Measurements from ENCODE around the gene PSMA7.
A peak's percentile ranks its signal among the peaks of the same experiment; 100 is the strongest.

Gene PSMA7

DNA sequence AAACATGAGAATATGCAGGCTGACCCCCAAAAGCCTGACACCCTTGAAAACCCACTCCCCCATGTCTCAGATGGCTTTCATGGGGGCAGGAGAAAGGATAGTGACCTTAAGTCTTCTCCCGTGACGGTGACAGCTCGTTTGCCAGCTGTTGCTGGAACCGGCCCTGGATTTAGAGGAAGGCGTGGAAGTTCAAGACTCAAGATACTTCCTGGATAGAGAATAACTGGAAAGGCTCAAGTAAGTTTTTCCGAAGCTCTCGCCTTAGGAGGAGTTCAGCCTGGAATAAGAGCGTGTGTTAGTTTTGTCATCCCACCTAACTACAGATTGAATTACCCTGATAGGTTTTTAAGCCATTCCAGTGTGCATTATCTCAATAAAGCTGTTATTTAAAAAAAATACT, 28.1 kb upstream of the PSMA7 start:
- DNase-seq: no peak

DNA sequence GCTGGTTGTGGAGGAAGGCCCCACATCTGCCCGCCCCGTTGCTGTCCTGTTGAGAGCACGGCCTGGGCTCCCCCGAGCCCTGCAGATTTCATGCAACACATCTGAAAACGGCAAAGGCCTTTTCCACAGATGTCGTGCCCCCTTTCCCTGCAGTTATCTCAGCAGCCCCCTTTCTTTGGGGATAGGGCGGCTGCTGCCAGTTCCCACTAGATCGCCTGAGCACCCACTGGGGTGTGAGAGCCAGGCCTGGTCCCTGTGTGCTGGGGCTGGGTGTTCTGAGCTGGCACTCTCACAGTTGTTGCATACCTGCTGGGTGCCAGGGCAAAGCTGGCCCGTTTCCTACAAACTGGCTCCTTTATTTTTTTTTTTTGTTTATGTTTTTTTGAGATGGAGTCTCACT, 27.3 kb upstream of the PSMA7 start:
- no peak for DNase-seq

GRCh38 chr20:62168890-62169435, 25.8 kb upstream of the PSMA7 start:
- no peak for DNase-seq

GRCh38 chr20:62168061-62168460, 24.9 kb upstream of the PSMA7 start:
- no peak for DNase-seq

GRCh38 chr20:62167474-62167873, 24.3 kb upstream of the PSMA7 start:
- no peak for DNase-seq

DNA sequence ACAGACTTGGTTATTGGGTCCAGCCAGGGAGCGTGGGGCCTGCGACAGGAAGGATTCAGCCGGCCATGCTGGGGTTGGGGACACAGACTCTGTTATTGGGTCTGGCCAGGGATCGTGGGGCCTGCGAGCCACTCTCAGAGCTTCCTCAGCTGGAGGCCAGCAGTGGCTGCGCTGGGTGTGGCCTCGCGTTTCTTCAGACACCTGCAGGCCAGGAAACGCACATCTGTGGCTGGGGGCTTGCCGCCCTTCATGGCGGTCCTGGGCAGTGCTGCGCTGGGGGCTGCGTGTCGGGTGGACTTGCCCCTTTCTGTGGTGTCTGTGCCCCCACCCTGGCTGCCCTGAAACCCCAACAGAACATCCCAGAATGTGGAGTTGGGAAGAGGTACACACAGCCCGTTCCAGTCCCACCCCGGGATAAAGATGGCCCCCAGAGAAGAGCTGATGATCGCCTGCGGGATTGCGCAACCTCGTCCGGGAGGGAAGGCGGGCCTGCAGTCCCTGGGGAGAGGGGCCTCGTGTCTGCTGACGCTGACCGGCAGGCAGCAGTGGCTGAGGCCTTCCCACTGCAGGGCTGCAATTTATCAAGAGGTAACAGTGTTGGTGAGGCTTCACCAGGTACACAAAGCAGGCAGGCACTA, 22.7 kb upstream of the PSMA7 start:
- DNase-seq: no peak

- no peak for DNase-seq
Observed at GRCh38 chr20:62164879-62165761, 21.9 kb upstream of the PSMA7 start.

DNA sequence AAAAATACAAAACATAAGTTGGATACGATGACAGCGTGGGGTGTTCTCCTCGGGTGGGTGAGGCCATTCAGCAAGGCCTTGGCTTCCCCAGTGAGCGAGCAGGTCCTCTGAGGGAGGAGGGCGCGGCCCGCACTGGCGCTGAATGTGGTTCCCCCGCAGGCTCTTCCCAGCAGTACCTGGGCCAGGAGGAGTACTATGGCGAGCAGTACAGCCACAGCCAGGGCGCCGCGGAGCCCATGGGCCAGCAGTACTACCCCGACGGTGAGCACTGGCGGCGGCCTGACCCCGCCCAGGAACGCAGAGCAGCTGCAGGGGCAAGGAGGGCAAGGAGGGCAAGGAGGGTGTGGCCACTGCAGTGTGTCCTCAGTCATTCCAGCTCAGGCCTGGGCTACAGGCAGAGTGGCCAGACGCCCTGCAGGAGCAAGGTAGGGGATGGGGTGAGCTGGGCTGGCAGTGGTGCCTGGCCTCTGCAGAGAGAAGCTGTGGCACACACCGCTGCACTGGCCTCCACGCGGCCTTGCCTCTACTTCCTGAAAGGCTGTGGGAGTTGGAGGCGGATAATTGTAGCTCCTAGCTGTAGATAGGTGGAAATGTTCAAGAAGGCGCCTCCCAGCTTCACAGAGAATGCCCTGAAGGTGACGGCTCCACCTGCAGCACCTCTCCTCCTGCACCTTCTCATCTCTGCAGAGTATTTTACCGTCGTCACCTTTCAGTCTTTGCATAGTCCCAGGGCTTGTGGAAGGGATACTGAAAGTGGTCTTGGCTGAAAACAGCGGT, 21.0 kb upstream of the PSMA7 start:
- DNase-seq: no peak

DNA sequence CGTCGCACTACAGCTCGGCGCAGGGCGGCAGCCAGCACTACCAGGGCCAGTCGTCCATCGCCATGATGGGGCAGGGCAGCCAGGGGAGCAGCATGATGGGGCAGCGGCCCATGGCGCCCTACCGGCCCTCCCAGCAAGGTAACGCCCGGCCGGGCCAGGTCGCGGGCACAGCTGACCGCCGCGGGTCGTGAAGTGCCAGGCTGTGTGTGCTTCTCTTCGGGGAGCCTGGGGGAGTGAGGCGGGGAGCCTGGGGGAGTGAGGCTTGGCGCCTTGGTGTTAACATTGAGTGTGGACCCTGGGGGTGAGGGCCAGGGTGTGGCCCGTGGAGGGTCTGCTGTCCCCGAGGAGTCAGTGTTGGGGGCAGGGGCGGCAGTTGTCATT, 20.3 kb upstream of the PSMA7 start:
- DNase-seq: no peak

DNA sequence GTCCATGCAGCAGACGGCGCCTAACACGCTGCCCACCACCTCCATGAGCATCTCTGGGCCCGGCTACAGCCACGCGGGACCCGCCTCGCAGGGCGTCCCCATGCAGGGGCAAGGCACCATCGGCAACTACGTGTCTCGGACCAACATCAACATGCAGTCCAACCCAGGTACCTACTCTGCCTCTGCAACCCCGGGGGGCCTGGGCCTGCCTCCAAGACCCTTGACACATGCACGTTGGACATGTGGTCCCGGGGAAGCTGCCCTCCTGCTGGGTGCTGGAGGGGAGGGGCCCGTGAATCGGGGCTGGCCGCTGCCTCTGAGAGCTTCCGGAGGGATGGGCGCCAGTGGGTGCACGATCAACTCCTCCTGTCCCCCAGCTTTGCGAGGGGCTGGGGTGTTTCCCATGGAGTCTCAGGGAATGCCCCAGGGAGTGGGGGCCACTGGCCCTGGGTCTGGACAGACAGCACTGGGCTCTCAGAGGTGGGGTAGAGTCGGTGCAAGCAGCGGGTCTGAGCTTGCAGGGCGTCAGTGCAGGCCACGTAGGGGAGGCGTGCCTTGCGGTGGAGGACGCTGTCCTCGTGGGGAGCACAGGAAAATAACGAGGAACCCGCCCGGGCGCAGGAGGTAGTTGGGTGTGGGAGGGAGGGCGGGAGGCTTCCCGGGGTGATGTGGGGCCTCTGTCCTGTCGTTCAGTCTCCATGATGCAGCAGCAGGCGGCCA, 19.7 kb upstream of the PSMA7 start:
- no peak for DNase-seq

- no peak for DNase-seq
Observed at GRCh38 chr20:62161347-62161746, 18.2 kb upstream of the PSMA7 start.

DNA sequence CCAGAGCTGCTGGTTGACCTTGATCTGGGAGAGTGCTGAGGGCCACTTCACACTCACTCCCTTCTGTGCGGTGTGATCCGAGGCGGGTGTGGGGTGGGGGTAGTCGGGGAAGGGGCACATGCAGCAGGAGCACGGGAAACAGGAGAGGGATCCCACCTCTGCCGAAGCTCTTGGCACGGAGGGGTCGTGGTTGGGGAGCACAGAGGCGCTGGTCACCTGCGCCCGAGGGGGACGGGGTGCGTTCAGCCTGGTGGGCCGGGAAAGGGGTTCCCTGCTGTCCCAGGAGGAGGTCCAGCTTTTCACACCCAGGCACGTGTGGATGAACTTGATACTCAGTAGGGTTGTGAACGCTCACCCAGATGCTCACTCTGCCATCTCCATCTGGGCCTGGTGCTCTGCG, 17.7 kb upstream of the PSMA7 start:
- DNase-seq: no peak

GRCh38 chr20:62160253-62160652, 17.1 kb upstream of the PSMA7 start:
- DNase-seq: no peak

DNA sequence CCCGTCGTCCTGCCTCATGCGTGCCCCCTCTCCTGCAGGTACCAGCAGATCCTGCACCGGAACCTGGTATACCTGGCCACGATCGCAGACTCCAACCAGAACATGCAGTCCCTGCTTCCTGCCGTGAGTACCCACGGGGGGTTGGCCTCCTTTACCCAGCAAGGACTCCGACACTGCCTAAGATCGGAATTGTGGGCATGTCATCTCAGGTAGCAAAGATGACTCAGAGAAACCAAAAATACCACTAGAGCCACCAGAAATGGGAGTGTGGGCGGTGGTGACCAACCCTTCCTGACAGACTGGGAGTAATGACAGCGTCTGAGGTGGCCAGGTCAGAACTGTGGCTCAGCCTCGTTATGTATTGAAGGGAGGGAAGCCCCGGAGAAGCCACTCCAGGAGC, 16.6 kb upstream of the PSMA7 start:
- DNase-seq: peak; percentile 79 to 86

- no peak for DNase-seq
Observed at GRCh38 chr20:62159052-62159451, 15.9 kb upstream of the PSMA7 start.

GRCh38 chr20:62158541-62158940, 15.3 kb upstream of the PSMA7 start:
- no peak for DNase-seq

- no peak for DNase-seq
Observed at GRCh38 chr20:62158088-62158400, 14.8 kb upstream of the PSMA7 start.

DNA sequence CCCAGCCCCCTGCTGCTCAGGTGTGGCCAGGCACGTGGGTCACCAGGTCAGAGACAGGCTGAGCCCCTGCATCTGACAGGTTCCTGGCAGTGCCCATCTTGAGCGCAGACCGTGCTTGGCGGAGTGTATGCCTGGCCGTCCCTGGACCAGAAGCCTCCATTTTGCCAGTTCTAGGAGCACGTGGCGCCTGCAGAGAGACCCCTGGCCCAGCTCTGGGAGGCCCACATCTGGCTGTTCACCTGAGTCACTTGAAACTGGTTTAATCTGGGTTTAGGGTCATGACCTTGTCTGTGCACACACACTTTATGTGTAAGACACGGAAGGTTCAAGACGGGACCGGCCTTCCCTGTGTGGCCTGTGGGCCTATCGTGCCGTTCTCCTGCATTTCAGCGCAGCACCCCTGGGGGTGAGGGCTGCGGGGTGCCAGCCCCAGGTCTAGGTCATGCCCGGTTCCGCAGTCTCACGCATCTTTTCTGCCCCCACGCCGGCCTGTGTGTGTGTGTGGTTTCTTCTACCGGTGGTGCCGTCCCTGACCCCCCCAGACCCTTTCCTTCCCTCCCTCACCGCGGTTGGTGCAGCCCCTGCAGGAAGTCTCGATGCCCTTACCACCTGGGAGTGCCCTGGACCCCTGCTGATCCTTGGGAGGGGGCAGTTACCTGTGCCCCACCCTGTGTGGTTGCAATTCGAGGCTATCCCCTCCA, 14.3 kb upstream of the PSMA7 start:
- no peak for DNase-seq

GRCh38 chr20:62156592-62157386, 13.6 kb upstream of the PSMA7 start:
- peak; percentile 79 to 82 for DNase-seq

DNA sequence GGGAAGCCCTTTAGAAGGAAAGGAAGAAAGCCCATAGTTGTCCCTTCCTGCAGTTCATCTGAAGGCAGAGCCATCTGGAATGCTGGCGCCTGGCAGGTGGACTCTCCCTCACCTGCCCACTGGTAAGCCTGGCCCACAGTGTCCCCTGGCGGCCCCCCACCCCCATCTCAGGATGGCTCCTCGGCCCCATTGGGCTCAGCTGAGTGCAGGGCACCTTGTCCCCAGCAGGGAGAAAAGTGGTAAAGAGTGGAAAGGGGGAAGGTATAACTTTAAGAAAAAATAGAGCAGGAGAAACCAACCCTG, 13.0 kb upstream of the PSMA7 start:
- no peak for DNase-seq

- DNase-seq: no peak
Observed at GRCh38 chr20:62155428-62156253, 12.4 kb upstream of the PSMA7 start.

All from activated CD4-positive, alpha-beta T cell treated with anti-CD3 and anti-CD28 coated beads, Interleukin-2, amount 50 U/mL, for 48 hours (primary cell).